GM23338 (cell line): ENCODE data around the gene MINAR1.

Experiments used
- POLR2AphosphoS5 ChIP-seq: IDR thresholded peaks from 2 replicates; pipeline ENCODE4 v1.6.1; 2016; ENCODE audit warnings: antibody characterized with exemption, low read depth
- TF ChIP-seq, protein P1 (sequence below), 2 experiments: fragments of 200-600 bp in 1 of 2; sonication (generic) in 1 of 2; conservative IDR thresholded peaks; 2 replicates each; pipeline versions ENCODE4 v1.5.1 to v1.6.1; 2016 to 2017; ENCODE audit warnings: antibody characterized with exemption in 2 of 2, low read depth in 2 of 2, mild to moderate bottlenecking in 2 of 2, moderate library complexity in 1 of 2

DNA sequence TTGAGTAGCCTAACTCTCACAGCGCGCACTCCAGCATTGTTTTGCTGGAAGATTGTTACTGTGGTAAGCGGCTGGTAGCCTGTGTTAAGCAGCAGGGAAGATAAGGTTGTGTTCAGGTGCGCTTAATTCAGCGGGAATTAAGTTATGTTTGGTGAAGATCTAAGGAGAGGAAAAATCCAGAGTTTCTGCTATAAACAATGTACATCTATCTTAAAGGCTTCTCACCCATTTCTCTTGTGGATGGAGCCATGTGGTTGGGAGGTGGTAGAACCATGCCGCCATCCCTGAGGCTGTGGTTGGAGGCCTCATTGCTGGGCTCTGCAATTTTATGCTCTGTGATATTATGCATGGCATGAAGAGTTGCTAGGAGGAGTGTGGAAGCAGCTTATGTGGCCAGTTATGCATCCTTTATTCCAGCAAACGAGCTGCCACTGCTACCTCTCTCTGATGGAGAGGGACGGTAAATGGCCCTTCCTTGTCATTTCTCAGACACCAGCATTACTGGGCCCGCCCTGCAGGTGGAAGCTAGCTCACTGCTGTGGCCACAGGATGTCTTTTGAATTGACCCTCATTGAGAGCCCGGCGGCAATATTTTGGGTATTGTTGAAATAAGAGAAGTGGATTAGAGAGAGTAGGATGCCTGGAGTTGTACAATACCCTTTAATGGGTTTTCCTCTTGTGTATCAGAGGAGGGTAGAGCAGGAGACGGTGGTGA, 1.3 kb downstream of the MINAR1 start:
- TF ChIP-seq, protein P1, sequence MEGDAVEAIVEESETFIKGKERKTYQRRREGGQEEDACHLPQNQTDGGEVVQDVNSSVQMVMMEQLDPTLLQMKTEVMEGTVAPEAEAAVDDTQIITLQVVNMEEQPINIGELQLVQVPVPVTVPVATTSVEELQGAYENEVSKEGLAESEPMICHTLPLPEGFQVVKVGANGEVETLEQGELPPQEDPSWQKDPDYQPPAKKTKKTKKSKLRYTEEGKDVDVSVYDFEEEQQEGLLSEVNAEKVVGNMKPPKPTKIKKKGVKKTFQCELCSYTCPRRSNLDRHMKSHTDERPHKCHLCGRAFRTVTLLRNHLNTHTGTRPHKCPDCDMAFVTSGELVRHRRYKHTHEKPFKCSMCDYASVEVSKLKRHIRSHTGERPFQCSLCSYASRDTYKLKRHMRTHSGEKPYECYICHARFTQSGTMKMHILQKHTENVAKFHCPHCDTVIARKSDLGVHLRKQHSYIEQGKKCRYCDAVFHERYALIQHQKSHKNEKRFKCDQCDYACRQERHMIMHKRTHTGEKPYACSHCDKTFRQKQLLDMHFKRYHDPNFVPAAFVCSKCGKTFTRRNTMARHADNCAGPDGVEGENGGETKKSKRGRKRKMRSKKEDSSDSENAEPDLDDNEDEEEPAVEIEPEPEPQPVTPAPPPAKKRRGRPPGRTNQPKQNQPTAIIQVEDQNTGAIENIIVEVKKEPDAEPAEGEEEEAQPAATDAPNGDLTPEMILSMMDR (conservative IDR thresholded peaks at IDR 0.05; ENCODE audit: low read depth in 2 of 2), result peak; percentile 32 to 43; a peak in 3 of 4 replicates
- no peak for TF ChIP-seq POLR2AphosphoS5
